Measurements from ENCODE around the gene THY1.
A peak's percentile ranks its signal among the peaks of the same experiment; 100 is the strongest.
"Not testable (repeated sequence)": the region's sequence is repeated elsewhere in the genome, so short reads cannot be mapped to it uniquely, and the experiment has no call there.

THY1 gene

GRCh38 chr11:119382513-119382912 lies 40.5 kb downstream of the THY1 start:
- DNase-seq (ENCODE audit: low read depth), result not testable (repeated sequence)

- no peak for DNase-seq (ENCODE audit: low read depth)
Measured at GRCh38 chr11:119382101-119382500, 40.9 kb downstream of the THY1 start.

- DNase-seq (ENCODE audit: low read depth), result peak; percentile 95
Measured at GRCh38 chr11:119381181-119381988, 41.6 kb downstream of the THY1 start, which contains the start of gene USP2. TSS of gene USP2 (minus strand) at chr11:119381690. CDS start at chr11:119373480, 8,210 bp downstream.

- no peak for DNase-seq (ENCODE audit: low read depth)
Measured at GRCh38 chr11:119380827-119381180, 42.2 kb downstream of the THY1 start.

DNA sequence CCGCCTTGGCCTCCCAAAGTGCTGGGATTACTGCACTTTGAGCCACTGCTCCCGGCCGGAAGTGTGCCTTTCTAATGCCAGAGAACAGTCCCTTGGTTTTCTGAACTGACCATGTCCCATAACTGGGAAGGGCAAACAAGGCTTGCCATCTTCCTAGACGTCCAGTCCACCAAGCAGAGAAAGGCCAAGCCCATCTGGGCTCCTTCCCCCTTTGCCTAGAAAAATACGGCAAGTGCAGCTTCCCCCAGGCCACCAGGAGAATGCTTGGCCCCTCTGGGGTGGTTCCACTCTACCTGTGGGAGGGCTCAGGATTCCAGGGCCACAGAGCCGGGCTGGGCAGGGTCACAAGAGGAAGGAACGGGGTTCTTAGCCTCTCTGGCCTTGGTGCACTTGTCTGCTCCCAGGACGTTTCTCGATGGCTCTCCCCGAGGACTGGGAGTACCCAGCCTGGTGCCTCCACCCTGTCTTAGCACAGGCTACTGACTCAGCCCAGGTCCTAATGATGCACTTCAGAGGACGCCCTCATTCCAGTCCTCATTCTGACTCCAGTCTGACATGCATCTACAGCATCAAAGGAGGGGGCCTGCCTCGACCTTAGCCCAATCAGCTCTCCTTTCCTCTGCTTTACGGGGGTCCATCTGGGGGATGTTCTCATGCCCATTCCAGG lies 42.7 kb downstream of the THY1 start:
- DNase-seq (ENCODE audit: low read depth), result no peak

GRCh38 chr11:119378851-119379465 lies 44.0 kb downstream of the THY1 start:
- DNase-seq (ENCODE audit: low read depth), result no peak

DNA sequence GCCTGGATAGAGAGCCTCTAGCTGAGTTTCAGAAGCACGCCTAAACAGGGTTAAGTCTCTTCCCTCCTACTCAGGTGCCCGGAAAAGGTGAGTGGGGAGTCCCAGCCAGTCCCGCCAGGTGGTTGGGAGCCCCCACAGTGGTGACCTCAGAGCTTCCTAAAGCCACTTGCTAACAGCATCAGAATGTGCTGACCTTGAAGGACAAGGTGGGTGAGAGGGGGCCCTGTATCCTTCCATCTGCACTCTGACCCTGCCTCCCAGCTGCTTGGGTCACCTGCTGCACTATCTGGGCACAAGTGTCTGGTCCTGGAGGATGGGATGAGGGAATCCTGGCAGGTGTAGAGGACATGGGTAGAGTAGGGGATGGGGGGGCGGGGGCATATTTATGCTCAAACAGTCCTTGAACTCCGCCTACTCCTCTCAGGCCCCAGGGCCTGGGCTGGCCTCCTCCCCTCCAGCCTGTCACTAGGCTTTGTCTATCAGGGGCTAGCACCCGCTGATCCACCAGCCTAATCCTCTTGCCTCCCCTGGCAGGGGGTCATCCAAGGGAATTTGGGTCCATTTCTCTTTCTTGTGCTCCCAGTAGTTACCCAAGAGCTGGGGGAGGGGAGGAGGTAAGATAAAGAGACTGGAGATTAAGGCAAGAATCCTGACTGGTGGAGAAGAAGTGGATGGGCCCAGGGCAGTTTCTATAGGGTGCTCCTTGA lies 44.9 kb downstream of the THY1 start:
- DNase-seq (ENCODE audit: low read depth), result no peak

DNA sequence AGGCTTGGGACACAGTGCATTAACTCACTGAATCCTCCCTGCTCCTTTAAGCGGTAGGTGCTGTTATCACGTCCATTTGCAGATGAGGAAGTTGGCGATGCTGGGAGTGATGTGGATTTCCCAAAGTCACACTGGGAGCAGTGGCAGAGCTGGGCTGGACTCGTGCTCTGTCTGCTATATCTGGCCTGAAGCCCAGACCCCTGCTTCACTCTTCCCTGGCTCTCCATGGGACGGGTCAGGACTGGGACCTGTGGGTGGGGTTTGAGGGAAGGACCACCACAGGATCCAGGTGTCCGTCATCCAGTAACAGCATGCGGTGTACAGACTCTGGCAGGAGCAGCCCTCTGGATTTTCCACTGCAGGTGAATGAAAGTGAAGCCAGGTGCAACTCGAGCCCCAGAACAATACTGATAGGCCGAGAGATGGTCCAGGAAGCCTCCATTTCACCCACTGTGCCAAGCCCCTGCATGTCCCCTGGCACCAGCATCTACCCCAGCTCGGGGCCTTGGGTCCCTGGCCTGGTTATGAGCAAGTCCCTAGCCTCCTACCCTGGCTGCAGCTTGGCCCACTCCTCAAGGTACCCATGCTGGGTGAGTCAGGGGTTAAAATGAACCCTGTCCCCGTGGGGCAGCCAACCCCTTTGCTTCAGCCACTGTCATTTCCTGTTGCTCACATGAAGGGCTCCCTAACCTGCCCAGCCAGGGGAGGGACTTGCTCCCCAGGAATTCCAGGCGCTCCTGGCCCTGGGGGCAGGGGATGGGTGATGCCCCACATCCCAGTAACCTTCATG lies 45.7 kb downstream of the THY1 start:
- DNase-seq (ENCODE audit: low read depth), result no peak

GRCh38 chr11:119376197-119376847 lies 46.6 kb downstream of the THY1 start:
- DNase-seq (ENCODE audit: low read depth), result no peak

GRCh38 chr11:119375337-119376196 lies 47.4 kb downstream of the THY1 start:
- peak; percentile 83 for DNase-seq (ENCODE audit: low read depth)

DNA sequence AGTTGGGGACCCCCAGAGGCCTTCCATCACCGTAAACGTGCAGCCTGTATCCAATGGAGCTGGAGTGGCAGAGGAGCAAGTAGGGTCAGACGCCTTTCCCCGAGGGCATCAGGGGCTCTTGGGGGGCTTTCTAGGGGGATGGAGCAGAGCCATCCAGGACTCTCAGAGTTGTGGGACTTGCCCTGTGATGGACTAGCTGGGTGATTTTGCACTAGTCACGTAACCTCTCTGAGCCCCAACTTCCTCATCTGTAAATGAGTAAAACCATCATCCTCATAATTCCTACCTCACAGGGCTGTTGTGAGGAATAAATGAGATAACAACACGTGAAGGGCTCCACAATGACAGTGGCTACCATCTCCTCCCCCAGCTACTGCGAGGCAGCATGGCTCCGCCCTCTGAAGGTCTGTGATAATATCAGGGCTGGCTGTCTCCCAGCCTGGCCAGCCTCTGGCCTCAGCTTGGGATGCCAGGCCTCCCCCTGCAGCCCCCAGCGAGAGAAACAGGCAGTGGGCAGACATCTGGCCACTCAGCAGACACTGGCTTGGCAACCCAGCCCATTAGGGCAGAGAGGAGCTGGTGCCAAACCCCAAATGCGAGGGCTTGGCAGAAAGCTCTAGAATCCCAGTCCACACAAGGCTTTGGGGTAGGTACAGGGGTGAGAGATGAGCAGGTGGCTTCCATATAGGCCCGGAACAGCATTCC lies 48.2 kb downstream of the THY1 start:
- DNase-seq (ENCODE audit: low read depth), result no peak

- peak; percentile 62 for DNase-seq (ENCODE audit: low read depth)
Measured at GRCh38 chr11:119373921-119374631, 48.9 kb downstream of the THY1 start.

DNA sequence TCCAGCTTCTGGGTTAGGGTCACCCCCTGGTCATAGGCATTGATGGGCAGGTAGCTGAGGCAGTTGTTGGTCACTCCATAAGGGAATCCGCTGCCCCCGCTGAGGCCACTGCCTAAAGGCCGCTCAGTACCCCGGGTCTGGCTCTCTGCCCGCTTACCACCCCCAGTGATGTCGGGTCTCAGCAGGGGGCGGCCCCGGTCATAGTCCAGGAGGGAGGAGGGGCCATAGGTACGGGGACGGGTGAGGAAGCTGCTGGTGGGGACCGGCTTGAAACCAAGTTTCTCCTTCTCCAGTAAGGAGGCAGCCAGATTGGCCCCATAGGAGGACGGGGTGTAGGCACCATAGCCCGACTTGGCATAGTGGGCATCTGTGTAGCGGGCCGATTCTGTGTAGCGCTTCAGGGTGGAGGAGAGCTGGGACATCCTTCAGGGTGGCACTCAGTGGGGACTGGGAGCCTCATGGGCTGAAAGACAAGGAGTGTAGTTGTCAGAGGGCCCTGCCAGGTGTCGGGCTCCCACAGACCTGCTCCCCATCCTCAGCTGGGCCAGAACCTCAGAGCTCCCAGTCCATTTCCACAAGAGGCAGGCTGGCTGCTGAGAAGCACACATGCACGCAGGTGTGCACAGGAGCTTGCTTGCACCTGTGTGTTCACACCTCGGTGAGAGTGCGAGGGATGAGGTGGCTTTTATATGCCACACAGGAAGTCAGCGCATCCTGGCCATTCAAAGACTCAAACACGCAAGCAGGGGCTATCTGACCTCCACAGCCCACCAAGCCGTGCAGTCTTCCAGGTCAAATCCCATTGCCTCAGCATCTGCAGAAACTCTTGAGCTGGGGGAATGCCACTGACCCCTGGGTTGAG lies 49.7 kb downstream of the THY1 start:
- no peak for DNase-seq (ENCODE audit: low read depth)

DNA sequence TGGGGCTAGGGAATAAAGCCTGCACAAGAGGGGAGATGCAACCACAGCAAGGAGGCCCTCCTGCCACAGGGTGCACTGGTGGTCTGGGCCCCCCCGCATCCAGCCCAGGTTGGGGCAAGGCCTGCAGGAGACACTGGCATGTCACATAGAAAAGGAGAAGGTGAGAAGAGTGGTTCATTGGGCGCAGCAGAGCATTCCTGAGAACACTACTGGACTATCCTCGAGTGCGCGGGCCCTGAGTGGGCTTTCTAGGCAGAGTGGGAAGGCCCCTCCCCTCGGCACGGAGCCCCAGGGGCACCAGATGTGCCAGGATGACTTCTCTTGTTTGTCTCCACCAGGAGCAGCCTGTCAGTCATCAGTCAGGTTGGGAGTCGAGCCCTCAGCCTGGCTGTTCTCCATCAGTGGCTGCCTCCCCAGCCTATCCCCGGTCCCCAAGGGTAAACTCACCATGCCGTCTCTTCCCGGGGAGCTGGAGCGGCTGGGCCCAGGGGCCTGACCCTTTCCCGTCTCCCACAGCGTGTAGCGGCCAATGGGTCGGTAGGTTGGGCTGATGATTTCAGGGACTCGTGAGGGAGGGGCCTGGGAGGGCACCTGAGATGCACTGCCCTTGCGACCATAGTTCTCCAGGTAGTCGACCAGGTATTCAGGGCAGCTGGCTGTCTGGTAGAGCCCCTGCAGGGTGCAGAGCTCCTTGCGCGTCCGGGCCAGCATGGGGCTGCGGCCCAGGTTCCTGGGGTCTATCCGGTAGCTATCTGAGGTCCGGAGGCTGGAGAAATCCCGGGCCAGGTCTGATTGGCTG lies 50.5 kb downstream of the THY1 start:
- DNase-seq (ENCODE audit: low read depth), result no peak

DNA sequence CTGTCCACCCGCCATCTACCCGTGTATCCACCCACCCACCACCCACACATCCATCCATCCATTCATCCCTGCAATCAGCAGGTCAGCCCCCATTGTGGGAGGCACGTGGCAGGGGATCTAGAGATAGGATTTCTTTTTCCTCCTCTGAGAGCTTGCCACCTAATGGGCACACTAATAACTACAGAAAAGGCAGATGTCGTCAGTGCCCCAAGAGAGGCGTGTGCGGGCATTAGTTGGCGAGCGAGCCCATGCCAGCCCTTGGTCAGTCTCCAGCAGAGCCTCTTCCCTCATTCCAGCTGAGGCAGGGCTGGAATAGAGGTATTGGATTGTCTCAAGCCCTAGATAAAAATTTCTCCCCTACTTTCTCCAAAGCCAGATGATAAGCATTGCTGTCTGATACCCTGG lies 51.2 kb downstream of the THY1 start:
- peak; percentile 35 for DNase-seq (ENCODE audit: low read depth)

DNA sequence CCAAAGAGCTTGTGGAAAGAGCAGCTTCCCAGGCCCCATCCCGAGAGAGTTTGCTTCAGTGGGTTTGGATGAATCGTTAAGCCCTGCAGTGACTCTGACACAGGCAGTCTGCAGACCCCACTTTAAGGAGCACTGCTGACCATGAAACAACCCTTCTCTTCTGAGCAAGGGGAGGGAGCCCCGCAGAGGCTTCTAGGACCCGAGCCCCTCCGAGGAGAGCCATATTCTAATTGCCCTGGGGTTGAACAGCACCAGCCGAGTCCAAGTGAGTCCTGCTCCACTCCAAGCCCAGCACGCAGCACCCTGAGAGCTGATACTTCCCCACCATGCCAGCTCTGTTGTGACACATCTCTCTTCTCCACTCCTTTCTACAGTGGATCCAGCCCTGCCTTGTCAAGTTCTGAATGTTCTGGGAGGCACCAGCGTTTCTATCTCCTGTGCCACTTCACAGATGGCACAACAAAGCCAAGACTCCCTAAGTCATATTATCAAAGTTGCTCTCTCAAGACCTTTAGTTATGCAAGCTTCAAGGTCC lies 51.8 kb downstream of the THY1 start:
- DNase-seq (ENCODE audit: low read depth), result no peak

All from fibroblast of gingiva (primary cell).